Rectal smooth muscle tissue (tissue), 1 donor: ENCODE results near the gene DNAAF5.

Source experiments
- H3K27ac ChIP-seq: one replicate; pipeline ENCODE4 v1.7.0; 2013; ENCODE audit warnings: low read depth, low read length, inconsistent platforms
- H3K27me3 ChIP-seq: one replicate; pipeline ENCODE4 v1.7.0; 2013; ENCODE audit warnings: low read length; ENCODE audit not compliant: control insufficient read depth, insufficient read depth
- H3K36me3 ChIP-seq: one replicate; pipeline ENCODE4 v1.7.0; 2013; ENCODE audit warnings: low read length; ENCODE audit not compliant: control insufficient read depth, insufficient read depth
- H3K4me1 ChIP-seq: one replicate; pipeline ENCODE4 v1.7.0; 2013; ENCODE audit warnings: low read length; ENCODE audit not compliant: control insufficient read depth, insufficient read depth
- H3K4me3 ChIP-seq: one replicate; pipeline ENCODE4 v1.7.0; 2013; ENCODE audit warnings: low read length
- H3K9ac ChIP-seq: one replicate; pipeline ENCODE4 v1.7.0; 2013; ENCODE audit warnings: low read length

DNAAF5 gene

DNA sequence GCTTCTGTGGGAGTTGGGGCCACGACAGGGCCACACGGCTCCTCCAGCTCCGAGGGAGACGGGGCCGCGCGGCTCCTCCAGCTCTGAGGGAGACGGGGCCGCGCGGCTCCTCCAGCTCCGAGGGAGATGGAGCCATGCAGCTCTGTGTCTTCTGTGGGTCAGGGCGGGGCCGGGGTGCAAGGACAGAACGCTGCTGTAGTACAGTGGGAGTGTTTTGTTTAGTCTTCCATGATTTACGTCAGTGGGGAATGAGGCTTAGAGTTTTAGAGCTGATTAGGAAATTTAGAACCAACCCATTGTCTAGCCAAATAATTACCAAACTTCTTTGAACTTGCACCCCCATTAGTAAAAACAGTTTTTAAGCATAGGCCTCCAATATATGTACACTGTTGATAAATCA is 33.5 kb downstream of the DNAAF5 start:
- H3K27ac ChIP-seq, result no peak overlapping the region
- H3K36me3 ChIP-seq, result peaks cover 28% of the 10 kb centered on the region
- H3K27me3 ChIP-seq, result no peaks in the 10 kb centered on the region
- no peaks in the 10 kb centered on the region for H3K4me1 ChIP-seq
- no peak overlapping the region for H3K4me3 ChIP-seq
- no peak overlapping the region for H3K9ac ChIP-seq

- no peak overlapping the region for H3K4me3 ChIP-seq
- no peak overlapping the region for H3K27ac ChIP-seq
- H3K9ac ChIP-seq, result no peak overlapping the region
- no peaks in the 10 kb centered on the region for H3K4me1 ChIP-seq
- no peaks in the 10 kb centered on the region for H3K27me3 ChIP-seq
- peaks cover 31% of the 10 kb centered on the region for H3K36me3 ChIP-seq
Observed at GRCh38 chr7:761101-761500, 34.6 kb downstream of the DNAAF5 start.

GRCh38 chr7:761631-762030 is 35.1 kb downstream of the DNAAF5 start:
- H3K9ac ChIP-seq, result no peak overlapping the region
- H3K4me3 ChIP-seq, result no peak overlapping the region
- peaks cover 31% of the 10 kb centered on the region for H3K36me3 ChIP-seq
- H3K27ac ChIP-seq, result no peak overlapping the region
- H3K4me1 ChIP-seq, result no peaks in the 10 kb centered on the region
- no peaks in the 10 kb centered on the region for H3K27me3 ChIP-seq

- Histone ChIP-seq H3K36me3 (peaks cover 31% of the 10 kb centered on the region), H3K4me1 (no peaks in the 10 kb centered on the region), H3K27ac (no peak overlapping the region), H3K9ac (no peak overlapping the region), H3K27me3 (no peaks in the 10 kb centered on the region), H3K4me3 (no peak overlapping the region)
Observed at GRCh38 chr7:762885-763284, 36.4 kb downstream of the DNAAF5 start.

DNA sequence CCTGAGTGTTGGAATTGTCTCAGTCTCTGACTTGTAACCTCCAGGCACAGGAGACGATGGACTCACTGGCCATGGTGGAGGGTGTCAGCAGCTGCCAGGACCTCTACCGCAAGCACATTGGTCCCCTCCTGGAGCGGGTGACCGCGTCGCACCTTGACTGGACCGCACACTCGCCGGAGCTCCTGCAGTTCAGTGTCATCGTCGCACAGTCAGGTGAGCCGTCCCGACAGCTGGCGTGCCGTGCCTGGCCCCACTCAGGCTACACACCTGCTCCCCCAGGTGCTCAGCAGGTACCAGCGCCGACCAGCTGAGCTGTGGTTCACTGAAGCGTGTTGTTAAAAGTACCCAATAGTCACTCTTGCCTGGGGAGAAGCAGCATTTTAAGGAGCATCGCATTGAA is 37.3 kb downstream of the DNAAF5 start:
- peaks cover 31% of the 10 kb centered on the region for H3K36me3 ChIP-seq

DNA sequence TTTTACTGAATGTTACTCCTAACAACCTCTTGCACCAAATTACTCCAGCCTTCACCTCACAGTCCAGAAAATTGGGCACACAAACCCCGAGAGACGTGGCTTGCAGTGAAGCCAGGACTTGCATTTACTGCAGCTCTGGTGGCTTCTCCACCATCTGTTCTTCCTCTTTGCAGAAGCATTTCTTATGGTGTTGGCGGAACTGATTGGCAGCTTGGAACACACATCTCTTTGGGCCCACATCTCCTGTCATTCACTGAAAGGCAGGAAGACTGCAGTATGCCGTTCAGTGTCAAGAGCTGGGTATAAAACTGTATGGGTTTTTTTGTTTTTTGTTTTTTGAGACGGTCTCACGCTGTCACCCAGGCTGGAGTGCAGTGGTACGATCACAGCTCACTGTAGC is 38.9 kb downstream of the DNAAF5 start:
- H3K4me3 ChIP-seq, result no peak overlapping the region
- H3K36me3 ChIP-seq, result peaks cover 31% of the 10 kb centered on the region
- H3K9ac ChIP-seq, result no peak overlapping the region
- no peaks in the 10 kb centered on the region for H3K27me3 ChIP-seq
- H3K4me1 ChIP-seq, result peaks cover 2% of the 10 kb centered on the region
- H3K27ac ChIP-seq, result no peak overlapping the region

More for the DNA sequence above, 37.3 kb downstream of the DNAAF5 start:
- Histone ChIP-seq H3K4me3 (no peak overlapping the region), H3K27ac (no peak overlapping the region), H3K27me3 (no peaks in the 10 kb centered on the region), H3K4me1 (no peaks in the 10 kb centered on the region), H3K9ac (no peak overlapping the region)

GRCh38 chr7:767580-767940 is 41.1 kb downstream of the DNAAF5 start:
- no peak overlapping the region for H3K4me3 ChIP-seq
- H3K9ac ChIP-seq, result no peak overlapping the region
- H3K27me3 ChIP-seq, result no peaks in the 10 kb centered on the region
- H3K4me1 ChIP-seq, result peaks cover 22% of the 10 kb centered on the region
- peaks cover 31% of the 10 kb centered on the region for H3K36me3 ChIP-seq
- H3K27ac ChIP-seq, result no peak overlapping the region

DNA sequence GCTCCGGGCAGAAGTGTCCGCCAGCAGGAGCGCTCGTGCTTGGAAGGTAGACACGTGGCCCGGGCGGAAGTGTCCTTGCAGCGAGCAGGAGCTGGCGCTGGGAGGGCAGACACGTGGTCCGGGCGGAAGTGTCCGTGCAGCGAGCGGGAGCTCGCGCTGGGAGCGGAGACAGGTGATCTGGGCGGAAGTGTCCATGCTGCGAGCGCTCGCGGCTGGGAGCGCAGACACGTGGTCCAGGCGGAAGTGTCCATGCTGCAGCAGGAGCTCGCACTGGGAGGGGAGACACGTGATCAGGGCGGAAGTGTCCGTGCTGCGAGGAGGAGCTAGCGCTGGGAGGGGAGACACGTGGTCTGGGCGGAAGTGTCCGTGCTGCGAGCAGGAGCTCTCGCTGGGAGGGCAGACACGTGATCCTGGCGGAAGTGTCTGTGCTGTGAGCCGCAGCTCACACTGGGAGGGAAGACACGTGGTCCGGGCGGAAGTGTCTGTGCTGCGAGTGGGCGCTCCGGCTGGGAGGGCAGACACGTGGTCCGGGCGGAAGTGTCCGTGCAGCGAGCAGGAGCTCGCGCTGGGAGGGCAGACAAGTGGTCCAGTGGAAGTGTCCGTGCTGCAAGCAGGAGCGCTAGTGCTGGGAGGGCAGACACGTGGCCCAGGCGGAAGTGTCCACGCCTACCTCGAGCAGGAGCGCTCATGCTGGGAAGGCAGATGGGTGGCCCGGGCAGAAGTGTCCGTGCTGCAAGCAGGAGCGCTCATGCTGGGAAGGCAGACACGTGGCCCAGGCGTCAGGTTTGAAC is 41.6 kb downstream of the DNAAF5 start:
- no peak overlapping the region for H3K4me3 ChIP-seq
- peaks cover 26% of the 10 kb centered on the region for H3K36me3 ChIP-seq
- H3K27ac ChIP-seq, result no peak overlapping the region

DNA sequence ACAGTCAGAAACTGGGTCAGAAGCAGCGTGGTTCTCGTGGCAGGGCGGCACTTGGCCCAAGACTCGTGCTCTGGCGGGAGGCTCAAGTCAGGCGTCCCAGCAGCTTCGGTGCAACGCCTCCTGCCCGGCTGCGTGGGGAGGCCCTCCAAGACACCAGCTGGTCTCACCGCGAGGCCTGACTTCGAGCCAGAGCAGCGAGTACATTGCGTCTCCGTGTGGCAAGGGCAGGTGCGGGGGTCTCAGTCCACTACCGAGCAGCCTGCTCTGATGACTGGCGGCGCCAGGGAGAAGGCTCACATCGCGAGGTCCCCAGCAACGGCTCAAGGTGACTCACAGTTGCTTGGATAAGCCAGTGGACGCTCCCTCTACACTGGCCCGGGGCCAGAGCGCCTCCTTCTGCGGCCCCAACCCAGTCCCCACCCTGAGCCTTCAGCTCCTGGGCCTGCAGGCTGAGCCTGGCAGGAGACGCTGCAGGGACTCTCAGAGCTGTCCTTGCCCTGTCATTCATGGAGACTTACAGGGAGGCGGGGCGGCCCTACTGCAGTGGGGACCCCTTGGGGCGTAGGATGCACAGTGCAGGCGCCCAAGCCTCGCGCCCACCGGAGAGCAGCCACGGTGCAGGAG is 42.5 kb downstream of the DNAAF5 start:
- Histone ChIP-seq H3K4me3 (no peak overlapping the region), H3K4me1 (peaks cover 22% of the 10 kb centered on the region), H3K36me3 (peaks cover 19% of the 10 kb centered on the region), H3K9ac (no peak overlapping the region), H3K27ac (no peak overlapping the region), H3K27me3 (no peaks in the 10 kb centered on the region)

More for the DNA sequence above, 41.6 kb downstream of the DNAAF5 start:
- no peaks in the 10 kb centered on the region for H3K27me3 ChIP-seq
- no peak overlapping the region for H3K9ac ChIP-seq
- peaks cover 22% of the 10 kb centered on the region for H3K4me1 ChIP-seq

GRCh38 chr7:770336-770735 is 43.8 kb downstream of the DNAAF5 start:
- Histone ChIP-seq H3K27ac (peak overlapping the region; percentile 92), H3K4me1 (peaks cover 22% of the 10 kb centered on the region), H3K36me3 (peaks cover 8% of the 10 kb centered on the region), H3K4me3 (no peak overlapping the region), H3K9ac (no peak overlapping the region), H3K27me3 (no peaks in the 10 kb centered on the region)

- no peak overlapping the region for H3K4me3 ChIP-seq
- peaks cover 22% of the 10 kb centered on the region for H3K4me1 ChIP-seq
- H3K36me3 ChIP-seq, result peaks cover 6% of the 10 kb centered on the region
- H3K27me3 ChIP-seq, result no peaks in the 10 kb centered on the region
- no peak overlapping the region for H3K9ac ChIP-seq
- H3K27ac ChIP-seq, result peak overlapping the region; percentile 92
Observed at GRCh38 chr7:770741-771166, 44.3 kb downstream of the DNAAF5 start.

DNA sequence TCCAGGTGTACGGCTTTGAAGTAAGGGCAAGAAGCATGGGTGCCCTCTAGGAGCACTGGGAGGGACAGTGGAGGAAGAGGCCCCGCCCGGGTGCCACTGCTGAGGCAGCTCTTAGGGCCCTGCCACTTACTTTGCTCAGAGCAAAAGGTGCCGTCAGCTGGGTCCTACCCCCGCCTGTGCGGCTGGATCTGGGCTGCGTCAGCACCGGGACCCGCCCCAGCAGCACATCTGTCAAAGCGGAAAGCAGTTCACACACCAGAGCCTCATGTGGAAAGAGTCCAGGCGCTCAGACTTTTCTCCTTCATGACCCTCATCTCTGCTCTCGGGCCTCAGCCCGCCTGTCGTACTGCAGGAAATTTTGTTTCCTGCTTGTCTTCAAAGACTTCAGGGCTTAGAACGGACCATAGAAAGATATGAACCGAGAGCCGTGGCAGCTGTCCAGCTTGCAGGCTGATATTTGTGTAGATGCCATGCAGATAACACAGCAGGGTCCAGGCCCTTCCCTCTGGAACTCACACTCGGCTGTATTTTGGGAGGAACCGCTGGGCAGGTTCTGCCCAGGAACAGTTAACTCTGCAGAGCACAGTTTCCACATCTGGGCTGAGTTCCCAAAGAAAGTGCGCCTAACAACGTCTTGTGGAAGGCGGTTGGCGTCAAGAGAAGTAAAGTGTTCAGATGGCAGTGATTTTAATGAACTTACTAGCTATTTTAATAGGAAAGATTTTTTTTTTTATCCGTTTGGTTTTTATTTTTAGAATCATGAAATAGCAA is 44.9 kb downstream of the DNAAF5 start:
- Histone ChIP-seq H3K36me3 (peaks cover 3% of the 10 kb centered on the region), H3K27me3 (no peaks in the 10 kb centered on the region), H3K4me1 (peaks cover 22% of the 10 kb centered on the region), H3K27ac (peak overlapping the region; percentile 92), H3K4me3 (no peak overlapping the region), H3K9ac (no peak overlapping the region)
